HG03045 (cell line): ENCODE data around the gene NSD2.

Experiments used
- ATAC-seq: cut with Tn5 transposase; IDR thresholded peaks from one replicate; pipeline ENCODE4 v1.9.1; 2021; ENCODE audit warnings: mild to moderate bottlenecking, moderate library complexity; ENCODE audit not compliant: unreplicated experiment

The NSD2 gene

DNA sequence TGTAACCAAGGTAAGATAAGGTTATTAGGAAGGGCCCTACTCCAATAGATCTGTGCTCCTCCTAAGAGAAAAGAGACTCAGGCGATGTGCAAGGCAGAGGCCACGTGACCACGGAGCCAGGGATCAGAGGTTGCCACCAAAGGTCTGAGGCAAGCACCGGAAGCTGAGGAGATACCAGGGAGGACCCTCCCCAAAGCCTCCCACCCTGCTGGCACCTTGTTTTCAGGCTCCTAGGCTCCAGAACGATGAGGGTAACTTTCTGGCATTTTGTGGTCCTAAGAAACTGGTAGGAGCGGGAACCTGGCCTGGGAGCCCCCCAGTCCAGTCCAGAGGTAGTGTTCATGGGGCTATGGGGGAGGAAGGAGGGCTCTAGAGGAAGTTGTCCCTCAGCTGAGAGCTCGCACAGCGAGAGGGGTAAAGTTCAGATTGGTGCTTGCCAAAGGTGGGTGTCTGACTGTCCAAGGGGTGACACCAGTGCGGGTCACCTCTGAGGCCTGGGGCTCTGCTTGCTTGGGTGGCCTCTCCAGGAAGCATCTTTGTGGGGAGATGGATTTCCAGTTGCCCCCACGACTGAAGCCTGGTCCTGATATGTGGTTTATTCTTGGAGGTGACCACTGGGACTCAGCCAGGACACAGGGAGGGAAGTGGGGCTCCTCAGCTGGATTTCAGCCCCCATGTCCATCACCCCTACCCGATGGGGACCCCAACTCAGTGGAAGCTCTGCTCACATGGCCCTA lies 7.7 kb upstream of the NSD2 start:
- ATAC-seq: no peak

DNA sequence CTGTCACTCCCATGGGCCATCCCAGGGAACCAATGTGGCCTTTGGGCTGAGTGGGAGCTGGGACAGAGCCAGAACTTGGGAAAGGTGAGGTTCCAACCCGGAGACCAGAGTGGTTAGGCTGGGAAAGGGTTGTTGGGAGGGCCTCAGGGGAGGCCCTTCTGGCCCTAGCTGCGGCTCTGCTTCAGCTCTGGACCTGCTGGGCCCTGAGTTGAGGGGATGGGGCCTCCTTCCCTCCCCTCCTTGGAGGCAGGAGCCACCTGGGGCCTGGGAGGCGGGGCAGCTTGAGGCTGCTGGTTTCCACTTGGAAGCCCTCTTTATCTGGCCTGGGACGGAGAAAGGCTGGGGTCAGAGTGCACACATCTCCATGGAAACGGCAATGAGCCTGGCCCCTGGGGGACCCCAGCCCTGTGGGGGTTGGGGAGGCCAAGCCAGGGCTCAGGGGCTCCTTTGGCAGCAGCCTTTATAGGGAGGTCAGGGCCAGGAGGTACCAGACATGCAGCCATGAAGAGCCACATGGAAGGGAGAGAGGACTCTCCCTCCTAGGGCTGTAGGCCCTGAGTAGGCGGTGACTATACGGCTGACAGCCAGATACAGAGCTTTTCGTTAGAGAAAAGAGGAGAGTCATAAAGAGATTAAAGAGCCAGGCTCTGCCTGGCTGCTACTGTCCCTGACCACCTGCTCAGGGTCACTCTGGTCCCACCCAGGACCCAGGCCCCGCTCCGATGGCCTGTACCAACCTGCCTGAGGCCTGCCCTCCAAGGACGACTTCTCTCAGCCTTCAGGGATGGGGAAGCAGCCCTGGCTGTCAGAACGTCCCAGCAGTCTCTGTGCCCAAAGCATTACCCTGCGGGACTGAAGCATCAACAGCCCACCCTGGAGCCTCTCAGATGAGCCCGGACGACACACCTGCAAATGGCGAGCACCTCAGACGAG lies 6.9 kb upstream of the NSD2 start:
- no peak for ATAC-seq

GRCh38 chr4:1866189-1866661 lies 5.0 kb upstream of the NSD2 start:
- no peak for ATAC-seq

GRCh38 chr4:1868293-1868692 lies 2.9 kb upstream of the NSD2 start:
- ATAC-seq: no peak

- no peak for ATAC-seq
These were observed 2.3 kb upstream of the NSD2 start for GRCh38 chr4:1868912-1869311.

- ATAC-seq: peak; percentile 1
These were observed 1.5 kb upstream of the NSD2 start for GRCh38 chr4:1869530-1870327.

GRCh38 chr4:1870328-1870577 lies 940 bp upstream of the NSD2 start:
- peak; percentile 42 for ATAC-seq

DNA sequence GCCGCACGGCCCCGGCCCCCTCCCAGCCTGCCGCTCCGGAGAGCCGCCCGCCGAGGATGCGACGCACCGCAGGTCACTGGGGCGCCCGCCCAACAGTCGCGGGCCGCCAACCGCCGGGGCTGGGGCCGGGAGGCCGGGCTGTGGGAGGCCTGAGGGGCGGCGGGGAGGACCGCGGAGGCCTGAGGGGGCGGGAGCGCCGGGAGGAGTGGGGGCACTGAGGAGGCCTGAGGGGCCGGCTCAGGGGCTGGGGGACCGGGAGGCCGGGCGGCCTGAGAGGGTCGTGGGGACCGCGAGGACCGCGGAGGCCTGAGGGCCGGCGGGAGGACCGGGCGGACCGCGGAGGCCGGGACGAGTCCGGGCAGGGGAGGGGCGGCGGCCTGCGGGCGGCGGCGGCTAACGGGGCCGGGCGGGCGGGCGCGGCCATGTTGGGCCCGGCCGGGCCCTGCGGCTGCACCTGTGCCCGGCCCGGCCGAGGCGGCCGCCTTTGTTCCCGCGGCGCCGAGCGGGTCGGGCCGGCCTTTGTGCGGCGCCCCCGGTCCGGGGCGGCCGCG lies 353 bp downstream of the NSD2 start:
- peak; percentile 13 for ATAC-seq

DNA sequence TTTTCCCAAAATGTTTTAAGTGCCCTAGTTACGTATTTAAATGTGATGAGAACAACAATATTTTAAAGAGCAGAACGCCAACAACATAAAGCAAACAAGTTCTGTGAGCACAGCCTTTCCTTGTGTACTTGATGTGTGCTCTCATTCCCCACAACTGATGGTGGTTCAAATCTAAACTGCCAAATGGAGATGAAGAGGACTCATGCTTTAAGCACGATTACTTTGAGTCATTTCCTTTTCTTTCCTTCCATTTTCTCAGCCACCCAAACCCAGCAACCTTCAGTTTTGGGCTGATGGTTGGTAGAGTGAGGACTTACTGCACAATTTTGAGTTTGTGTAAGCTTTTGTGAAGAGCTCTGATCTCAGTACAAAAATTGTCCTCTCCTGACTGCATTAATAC lies 1.7 kb downstream of the NSD2 start:
- no peak for ATAC-seq

DNA sequence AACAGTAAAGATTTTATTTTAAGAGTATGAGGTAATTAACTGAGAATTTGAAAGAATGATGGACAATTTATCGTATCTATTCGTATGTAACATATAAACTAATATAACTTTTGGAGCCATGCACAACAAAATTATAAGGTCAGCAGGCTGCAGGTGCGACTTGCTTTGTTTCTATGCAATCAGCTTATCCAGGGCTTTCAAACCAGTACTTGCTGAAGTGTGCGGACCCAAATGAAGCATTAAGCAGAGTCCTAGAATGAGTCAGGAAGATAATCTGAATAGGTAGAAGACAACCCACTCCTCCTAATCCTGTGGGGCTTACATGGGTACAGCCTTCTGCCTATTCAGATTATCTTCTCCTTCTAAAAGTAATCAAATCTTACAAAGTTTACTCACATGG lies 2.1 kb downstream of the NSD2 start:
- no peak for ATAC-seq

- ATAC-seq: no peak
These were observed 2.6 kb downstream of the NSD2 start for GRCh38 chr4:1873776-1874175.

DNA sequence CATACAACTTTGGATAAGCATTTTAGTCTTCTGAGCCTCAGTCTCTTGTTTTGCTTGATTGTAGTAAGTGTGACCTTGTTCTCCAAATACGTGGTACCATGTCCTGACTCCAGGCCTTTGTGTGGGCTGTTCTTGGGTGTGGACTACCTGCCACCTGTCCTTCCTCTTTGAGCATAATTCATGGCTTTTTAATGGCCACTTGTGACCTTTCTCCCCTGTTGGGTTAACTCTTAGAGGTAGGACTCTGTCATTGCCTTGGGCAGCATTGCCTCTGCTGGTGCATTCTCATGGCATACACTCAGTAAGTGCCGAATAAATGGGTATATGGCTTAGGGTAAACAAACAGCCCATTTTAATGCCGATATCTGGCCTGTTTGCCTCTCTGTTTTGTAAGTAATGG lies 3.0 kb downstream of the NSD2 start:
- no peak for ATAC-seq

DNA sequence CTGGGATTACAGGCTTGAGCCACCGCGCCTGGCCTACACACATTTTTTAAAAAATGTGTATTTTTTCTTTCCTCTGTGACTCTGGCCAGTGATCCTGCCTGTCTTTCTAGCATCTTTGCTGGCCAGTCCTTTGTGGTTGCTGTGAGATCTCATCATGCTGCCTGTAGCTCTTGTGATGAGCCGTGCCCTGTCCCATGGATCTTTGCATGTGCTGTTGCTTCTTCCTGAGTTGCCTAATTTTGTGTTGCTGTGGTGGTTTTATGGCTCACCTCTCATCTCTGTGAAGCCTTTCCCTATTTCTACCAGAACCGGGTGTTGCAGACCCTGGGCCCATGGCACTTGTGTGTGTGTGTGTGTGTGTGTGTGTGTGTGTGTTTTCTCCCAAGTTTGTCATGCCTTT lies 8.3 kb downstream of the NSD2 start:
- ATAC-seq: no peak

GRCh38 chr4:1880332-1880731 lies 9.1 kb downstream of the NSD2 start:
- ATAC-seq: no peak

GRCh38 chr4:1882850-1883271 lies 11.7 kb downstream of the NSD2 start:
- no peak for ATAC-seq

DNA sequence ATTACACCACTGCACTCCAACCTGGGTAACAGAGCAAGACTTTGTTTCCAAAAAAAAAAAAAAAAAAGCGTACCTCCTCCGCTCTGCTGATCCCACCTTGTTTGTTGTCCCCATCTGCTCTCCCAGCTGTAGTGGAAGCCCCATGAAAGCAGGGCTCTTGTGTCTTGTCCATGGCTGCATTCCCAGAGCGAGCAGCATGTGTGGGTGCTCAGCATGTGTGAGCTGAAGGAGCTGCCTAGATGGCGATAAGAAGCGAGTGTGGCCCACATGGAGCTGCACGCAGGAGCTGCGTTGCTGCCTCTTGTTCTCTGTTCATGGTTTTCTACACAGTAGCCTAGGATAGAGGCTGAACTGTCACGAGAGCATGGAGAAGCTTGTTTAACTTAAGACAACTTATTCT lies 12.4 kb downstream of the NSD2 start:
- ATAC-seq: no peak

DNA sequence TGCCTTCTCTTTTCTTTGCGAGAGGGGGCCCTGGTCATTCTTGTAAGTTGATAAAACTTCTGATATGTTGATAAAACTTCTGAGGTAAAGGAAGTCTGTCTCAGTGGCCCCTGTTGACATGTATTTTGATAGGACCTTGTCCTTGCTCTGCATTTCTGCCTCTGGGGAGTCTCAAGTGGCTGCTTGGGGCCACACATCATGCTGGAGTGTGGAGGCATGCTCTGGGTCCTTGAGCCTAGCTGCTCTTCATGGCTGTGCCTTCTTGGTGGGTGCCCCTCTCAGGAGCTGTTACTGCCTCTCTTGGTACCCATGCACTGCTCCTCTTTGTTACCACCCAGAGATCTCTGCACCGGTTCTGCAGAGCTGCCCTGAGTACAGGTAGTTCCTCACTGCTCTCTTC lies 14.2 kb downstream of the NSD2 start:
- ATAC-seq: no peak

DNA sequence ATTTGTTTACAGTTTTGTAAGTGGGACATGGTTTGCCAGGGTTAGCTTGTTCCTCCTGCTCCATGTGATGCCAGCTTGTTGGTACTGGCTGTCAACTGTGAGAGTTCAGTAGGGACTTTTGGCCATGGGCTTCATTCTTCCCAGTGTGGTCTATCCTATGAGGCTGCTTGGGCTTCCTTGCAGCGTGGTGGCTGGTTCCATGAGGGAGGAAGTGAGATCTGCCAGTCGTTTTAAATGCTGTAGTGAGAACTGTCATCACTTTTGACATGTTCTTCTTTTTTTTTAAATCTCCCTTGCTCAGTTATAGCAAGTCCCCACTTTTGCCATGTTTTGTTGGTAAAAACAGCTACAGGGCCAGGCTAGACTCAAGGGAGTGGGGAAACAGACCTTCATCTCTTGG lies 15.9 kb downstream of the NSD2 start:
- ATAC-seq: no peak

GRCh38 chr4:1890979-1891570 lies 19.9 kb downstream of the NSD2 start:
- no peak for ATAC-seq

DNA sequence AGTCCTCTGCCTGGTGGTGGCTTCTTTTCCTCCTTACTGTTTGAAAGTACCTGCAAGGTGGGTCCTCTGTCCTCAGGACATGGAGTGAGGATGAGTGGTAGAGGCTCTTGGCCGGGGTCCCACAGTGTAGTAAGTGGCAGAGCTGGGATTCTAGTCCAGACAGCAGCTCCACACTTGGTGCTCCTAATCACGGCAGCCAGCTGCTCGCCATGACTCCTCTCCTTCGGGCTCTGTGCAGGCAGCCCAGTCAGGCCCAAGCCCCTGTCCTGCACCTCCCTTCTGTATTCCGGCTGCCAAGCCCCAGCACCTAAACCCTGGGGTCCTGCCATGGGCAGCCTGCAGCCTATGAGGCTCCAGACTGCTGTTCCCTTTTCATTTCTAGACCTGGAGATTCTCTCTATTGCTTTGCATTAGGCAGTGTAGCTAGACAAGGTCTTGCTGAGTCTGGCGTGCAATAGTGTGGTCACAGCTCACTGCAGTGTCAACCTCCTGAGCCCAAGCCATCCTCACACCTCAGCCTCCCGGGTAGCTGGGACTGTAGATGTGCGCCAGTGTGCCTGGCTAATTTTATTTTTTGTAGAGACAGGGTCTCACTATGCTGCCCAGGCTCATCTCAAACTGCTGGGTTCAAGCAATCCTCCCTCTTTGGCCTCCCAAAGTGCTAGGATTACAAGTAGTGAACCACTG lies 24.9 kb downstream of the NSD2 start:
- ATAC-seq: no peak
